Ascending aorta (tissue), 2 donors: ENCODE results near the gene NR4A1. TPM values are rescaled to one million over a fixed set of nuclear protein-coding genes. Genes with fewer than 3 reads are reported as not detected.

Source experiments
- DNase-seq, 2 donors: peaks; one replicate each; pipeline ENCODE4 v3.0.0-alpha.2; 2019; ENCODE audit warnings: low spot score in 2 of 2
- H3K27ac ChIP-seq, 2 donors: fragments of 200-600 bp; sonication (generic); one replicate each; pipeline ENCODE4 v1.5.1; 2016 to 2017; ENCODE audit warnings: mild to moderate bottlenecking in 1 of 2
- H3K27me3 ChIP-seq: fragments of 200-600 bp; sonication (generic); one replicate; pipeline ENCODE4 v1.5.1; 2017
- H3K36me3 ChIP-seq, 2 donors: fragments of 200-600 bp; sonication (generic); one replicate each; pipeline ENCODE4 v1.5.1; 2016
- H3K4me1 ChIP-seq, 2 donors: fragments of 200-600 bp; sonication (generic); one replicate each; pipeline ENCODE4 v1.5.1; 2016 to 2017; ENCODE audit warnings: mild to moderate bottlenecking in 1 of 2
- H3K4me3 ChIP-seq, 2 donors: fragments of 200-600 bp; sonication (generic); one replicate each; pipeline ENCODE4 v1.5.1; 2016 to 2017; ENCODE audit warnings: mild to moderate bottlenecking in 1 of 2
- H3K9me3 ChIP-seq, 2 donors: fragments of 200-600 bp; sonication (generic); one replicate each; pipeline ENCODE4 v1.5.1; 2016
- intact Hi-C: fragments of 100-400 bp; cut with DNase I; formaldehyde crosslinking; loops from one replicate; pipeline ENCODE4 v1.15.1; 2023
- total RNA-seq: library from RNA; depleted of rRNA; stranded (reverse); fragments of >200 nt; gene quantifications from one replicate; pipeline ENCODE4 v1.1.0, GENCODE V29; 2016
- TF ChIP-seq, protein P1 (sequence below), 3 experiments: fragments of 200-600 bp in 2 of 3; fragments of 450-650 bp in 1 of 3; sonication (generic) in 2 of 3; IDR thresholded peaks; one replicate each; pipeline ENCODE4 v1.5.1; 2016 to 2019; ENCODE audit warnings: antibody characterized with exemption in 3 of 3, mild to moderate bottlenecking in 1 of 3, moderate library complexity in 1 of 3

Gene NR4A1
- total RNA-seq, 1 donor from 2014 or later, result 722 TPM

DNA sequence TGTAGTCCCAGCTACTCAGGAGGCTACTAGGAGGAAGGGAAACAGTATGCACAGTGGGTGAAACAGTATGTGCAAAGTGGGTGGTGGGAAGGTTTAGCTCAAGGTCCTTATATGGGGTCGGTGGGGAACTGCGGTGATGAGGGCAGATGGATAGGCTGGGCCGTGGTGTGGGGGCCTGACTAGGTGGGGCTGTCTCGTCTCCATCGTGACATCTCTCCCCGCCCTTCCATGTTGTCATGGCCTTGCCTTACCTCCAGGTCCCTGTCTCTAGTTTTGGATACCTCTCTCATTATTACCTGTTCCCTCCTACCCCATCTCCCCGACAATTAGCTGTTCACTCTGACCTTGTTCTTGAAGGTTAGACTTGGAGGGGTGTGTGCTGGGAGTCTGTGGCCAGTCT, 4.4 kb upstream of the NR4A1 start:
- Histone ChIP-seq H3K36me3 (peaks cover 0 to 24% of the 10 kb centered on the region in 2 donors), H3K27ac (no peak overlapping the region), H3K27me3 (no peaks in the 10 kb centered on the region), H3K4me3 (no peak overlapping the region), H3K4me1 (peaks cover 12 to 53% of the 10 kb centered on the region in 2 donors), H3K9me3 (no peaks in the 10 kb centered on the region)
- intact Hi-C loops, result loop anchor here (10.0 kb wide), 1 partner anchor 1178 kb away; no protein-coding TSS in a partner anchor
- DNase-seq, result no peak
- TF ChIP-seq, protein P1, sequence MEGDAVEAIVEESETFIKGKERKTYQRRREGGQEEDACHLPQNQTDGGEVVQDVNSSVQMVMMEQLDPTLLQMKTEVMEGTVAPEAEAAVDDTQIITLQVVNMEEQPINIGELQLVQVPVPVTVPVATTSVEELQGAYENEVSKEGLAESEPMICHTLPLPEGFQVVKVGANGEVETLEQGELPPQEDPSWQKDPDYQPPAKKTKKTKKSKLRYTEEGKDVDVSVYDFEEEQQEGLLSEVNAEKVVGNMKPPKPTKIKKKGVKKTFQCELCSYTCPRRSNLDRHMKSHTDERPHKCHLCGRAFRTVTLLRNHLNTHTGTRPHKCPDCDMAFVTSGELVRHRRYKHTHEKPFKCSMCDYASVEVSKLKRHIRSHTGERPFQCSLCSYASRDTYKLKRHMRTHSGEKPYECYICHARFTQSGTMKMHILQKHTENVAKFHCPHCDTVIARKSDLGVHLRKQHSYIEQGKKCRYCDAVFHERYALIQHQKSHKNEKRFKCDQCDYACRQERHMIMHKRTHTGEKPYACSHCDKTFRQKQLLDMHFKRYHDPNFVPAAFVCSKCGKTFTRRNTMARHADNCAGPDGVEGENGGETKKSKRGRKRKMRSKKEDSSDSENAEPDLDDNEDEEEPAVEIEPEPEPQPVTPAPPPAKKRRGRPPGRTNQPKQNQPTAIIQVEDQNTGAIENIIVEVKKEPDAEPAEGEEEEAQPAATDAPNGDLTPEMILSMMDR (IDR thresholded peaks at IDR 0.05), result no peak

DNA sequence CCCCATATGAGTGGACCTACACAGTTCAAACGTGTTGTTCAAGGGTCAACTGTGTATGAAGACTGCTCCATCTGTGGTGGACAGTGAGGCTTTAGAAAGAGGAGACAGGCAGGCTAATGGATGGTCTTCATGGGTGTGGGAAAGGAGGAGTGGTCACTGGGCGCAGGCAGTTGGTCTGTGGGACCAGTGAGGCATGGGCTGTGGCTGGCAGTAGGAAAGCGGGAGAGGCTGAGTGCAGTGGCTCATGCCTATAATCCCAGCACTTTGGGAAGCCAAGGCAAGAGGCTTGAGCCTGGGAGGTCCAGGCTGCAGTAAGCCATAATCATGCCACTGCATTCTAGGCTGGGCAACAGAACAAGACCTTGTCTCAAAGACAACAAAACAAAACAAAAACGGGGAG, 2.0 kb upstream of the NR4A1 start:
- DNase-seq, result no peak
- H3K27ac ChIP-seq, result peak overlapping the region; percentile 96 to 98
- peaks cover 6 to 34% of the 10 kb centered on the region in 2 donors for H3K4me1 ChIP-seq

DNA sequence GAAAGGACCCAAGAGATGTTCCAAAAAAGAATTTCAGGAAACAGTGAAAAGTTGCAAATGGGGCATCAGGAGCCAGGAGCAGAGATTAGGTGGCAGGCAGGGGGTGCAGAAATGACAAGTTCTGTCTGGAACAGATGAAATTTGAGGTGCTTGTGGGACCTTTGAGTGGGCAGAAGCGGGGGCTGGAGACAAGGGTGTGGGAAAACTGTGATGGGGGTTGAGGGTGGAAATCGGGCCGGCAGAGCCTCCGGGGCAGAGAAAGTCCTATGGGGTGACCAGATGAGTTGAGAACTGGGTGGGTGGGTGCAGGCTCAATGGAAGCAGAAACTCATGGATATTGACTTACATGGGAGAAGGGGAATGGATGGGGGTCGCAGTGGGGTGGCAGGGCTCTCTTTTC, 1.6 kb upstream of the NR4A1 start:
- peak overlapping the region; percentile 96 to 98 for H3K27ac ChIP-seq
- peaks cover 7 to 40% of the 10 kb centered on the region in 2 donors for H3K36me3 ChIP-seq
- intact Hi-C loops, result loop anchor here (1.0 to 10.0 kb wide), 2 partner anchors 16 to 1175 kb away; no protein-coding TSS in a partner anchor
- no peaks in the 10 kb centered on the region for H3K27me3 ChIP-seq
- peak overlapping the region; percentile 54 to 79 for H3K4me3 ChIP-seq
- DNase-seq, result no peak
- H3K4me1 ChIP-seq, result peaks cover 6 to 33% of the 10 kb centered on the region in 2 donors
- TF ChIP-seq, protein P1 (IDR thresholded peaks at IDR 0.05), result no peak
- no peaks in the 10 kb centered on the region for H3K9me3 ChIP-seq

More for the DNA sequence above, 2.0 kb upstream of the NR4A1 start:
- Histone ChIP-seq H3K36me3 (peaks cover 3 to 36% of the 10 kb centered on the region in 2 donors), H3K9me3 (no peaks in the 10 kb centered on the region), H3K4me3 (no peak overlapping the region), H3K27me3 (no peaks in the 10 kb centered on the region)
- TF ChIP-seq, protein P1 (IDR thresholded peaks at IDR 0.05), result no peak
- intact Hi-C loops, result loop anchor here (10.0 kb wide), 1 partner anchor 1176 kb away; no protein-coding TSS in a partner anchor

DNA sequence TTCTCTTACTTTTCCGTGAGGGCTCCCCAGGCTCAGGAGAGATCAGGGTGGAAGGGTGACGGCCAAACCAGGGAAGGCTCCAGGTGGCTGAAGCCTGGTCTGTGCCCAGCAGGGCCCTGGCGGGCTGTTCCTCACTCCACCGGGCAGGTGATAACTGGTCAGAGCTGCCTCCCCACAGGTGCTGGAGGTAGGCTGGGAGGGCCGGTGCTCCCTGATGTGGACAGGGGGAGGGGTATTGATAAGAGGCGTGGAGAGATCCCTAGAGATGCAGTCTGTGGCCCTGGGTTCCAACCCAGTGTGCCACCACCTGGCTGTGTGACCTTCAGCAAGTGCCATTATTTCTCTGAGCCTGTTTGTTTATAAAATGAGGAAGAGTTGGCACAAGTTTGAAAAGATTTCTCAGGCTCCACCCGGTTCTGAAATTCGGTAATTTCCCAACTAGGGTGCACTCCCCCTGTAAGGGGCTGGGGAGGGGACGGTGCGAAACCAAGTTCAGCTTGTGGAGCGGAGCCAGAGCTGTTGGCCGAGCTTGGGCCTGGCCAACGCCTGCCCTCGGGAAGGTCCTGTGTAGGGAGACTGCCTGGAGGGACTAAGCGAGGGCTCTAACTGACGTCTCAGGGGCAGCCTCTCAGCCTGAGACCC, 1.0 kb upstream of the NR4A1 start:
- DNase-seq, result no peak
- H3K9me3 ChIP-seq, result no peaks in the 10 kb centered on the region
- H3K27ac ChIP-seq, result peak overlapping the region; percentile 96 to 98
- peaks cover 13 to 46% of the 10 kb centered on the region in 2 donors for H3K36me3 ChIP-seq
- H3K27me3 ChIP-seq, result no peaks in the 10 kb centered on the region
- peak overlapping the region; percentile 54 to 79 for H3K4me3 ChIP-seq
- intact Hi-C loops, result loop anchor here (1.0 kb wide), 1 partner anchor 17 kb away; no protein-coding TSS in a partner anchor
- H3K4me1 ChIP-seq, result peaks cover 6 to 28% of the 10 kb centered on the region in 2 donors
- TF ChIP-seq, protein P1 (IDR thresholded peaks at IDR 0.05), result no peak

DNA sequence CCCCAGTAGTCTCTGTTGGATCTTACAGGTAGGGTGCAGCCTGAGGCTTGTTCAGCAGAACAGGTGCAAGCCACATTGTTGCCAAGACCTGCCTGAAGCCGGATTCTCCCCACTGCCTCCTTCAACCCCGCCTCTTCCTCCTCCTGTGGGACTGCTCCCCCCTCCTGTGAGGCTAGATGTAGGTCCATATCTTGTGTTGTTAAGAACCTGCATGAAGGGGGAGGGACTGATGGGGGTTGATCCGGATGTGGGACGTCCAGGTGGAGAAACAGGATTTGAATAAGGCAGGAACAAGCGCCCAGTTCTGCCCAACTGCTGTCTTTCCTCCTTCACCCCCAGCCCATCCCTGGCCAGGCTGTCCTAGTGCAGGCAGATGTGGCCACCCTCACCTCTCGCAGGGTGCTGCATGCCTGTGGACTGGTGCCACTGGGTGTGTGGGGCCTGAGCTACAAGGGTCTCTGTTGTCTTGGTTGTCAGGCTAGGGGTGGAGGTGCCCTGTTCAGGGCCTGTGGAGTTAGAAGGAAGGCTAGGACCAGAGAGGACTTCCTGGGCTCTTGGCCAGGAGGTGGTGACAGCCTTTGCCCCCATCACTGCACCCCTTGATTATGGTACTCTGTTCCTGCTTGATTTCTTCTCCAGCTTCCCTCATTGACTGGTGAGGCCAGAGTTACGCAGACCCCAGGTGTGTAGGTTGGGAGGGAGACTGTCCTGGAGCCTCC, 1.4 kb downstream of the NR4A1 start:
- no peaks in the 10 kb centered on the region for H3K9me3 ChIP-seq
- no peaks in the 10 kb centered on the region for H3K27me3 ChIP-seq
- peak overlapping the region; percentile 78 to 79 for H3K4me3 ChIP-seq
- peaks cover 35 to 49% of the 10 kb centered on the region in 2 donors for H3K36me3 ChIP-seq
- no peak for DNase-seq
- intact Hi-C loops, result no loop called here
- peak overlapping the region; percentile 96 to 98 for H3K27ac ChIP-seq
- H3K4me1 ChIP-seq, result peaks cover 6 to 16% of the 10 kb centered on the region in 2 donors
- TF ChIP-seq, protein P1 (IDR thresholded peaks at IDR 0.05), result no peak
